OCI-LY3 (cell line): Measurements from ENCODE around the gene CGREF1.

ENCODE experiments used
- CTCF ChIP-seq: fragments of 200-600, 300-600 bp; sonication (generic); IDR thresholded peaks from 2 replicates; pipeline ENCODE4 v1.5.1; 2014; ENCODE audit warnings: antibody characterized with exemption, low read length, low read depth
- EZH2phosphoT487 ChIP-seq: fragments of 200-600 bp; shearing (Covaris generic); IDR thresholded peaks from 2 replicates; pipeline ENCODE4 v1.6.1; 2018; ENCODE audit warnings: antibody characterized with exemption, mixed run types, low read depth

- TF ChIP-seq CTCF: no peak
- no peak for TF ChIP-seq EZH2phosphoT487
Measured at GRCh38 chr2:27083410-27084296, 35.3 kb downstream of the CGREF1 start.
